GM19324 (cell line): ENCODE data around the gene MMD.
"Not testable (repeated sequence)": the region's sequence is repeated elsewhere in the genome, so short reads cannot be mapped to it uniquely, and the experiment has no call there.

Experiments
- ATAC-seq: cut with Tn5 transposase; IDR thresholded peaks from one replicate; pipeline ENCODE4 v1.9.1; 2021; ENCODE audit warnings: mild to moderate bottlenecking, moderate library complexity; ENCODE audit not compliant: unreplicated experiment, low FRiP score

Gene MMD

DNA sequence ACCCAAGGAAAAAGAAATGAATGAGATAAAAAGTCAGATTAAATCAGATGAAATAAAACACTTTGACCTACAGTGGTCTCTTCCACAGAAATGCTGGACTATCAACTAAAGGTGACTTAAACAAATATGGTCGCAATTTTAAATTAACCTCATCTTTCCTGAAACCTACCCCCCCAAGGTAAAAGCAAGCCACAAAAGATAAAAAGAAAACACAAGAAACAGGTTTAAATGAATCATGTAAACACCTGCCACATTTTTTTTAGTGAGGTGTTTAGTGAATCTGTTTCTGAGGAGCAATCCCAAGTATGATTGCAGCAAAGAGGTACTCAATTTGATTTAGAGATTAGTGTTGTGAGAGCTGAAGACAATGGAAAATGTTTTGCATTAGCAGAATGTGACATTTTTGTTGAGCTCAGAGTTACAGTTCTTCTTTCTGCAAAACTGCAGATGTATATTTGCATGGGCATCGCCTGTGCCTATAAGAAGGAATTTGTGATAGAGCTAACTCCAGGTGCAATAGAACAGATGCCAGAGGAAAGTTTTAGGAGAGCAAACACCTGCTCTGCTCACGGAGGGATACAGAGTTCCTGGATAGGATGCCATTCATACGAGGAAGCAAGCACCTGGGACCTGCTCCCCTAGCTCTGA is 3.4 kb upstream of the MMD start:
- no peak for ATAC-seq

DNA sequence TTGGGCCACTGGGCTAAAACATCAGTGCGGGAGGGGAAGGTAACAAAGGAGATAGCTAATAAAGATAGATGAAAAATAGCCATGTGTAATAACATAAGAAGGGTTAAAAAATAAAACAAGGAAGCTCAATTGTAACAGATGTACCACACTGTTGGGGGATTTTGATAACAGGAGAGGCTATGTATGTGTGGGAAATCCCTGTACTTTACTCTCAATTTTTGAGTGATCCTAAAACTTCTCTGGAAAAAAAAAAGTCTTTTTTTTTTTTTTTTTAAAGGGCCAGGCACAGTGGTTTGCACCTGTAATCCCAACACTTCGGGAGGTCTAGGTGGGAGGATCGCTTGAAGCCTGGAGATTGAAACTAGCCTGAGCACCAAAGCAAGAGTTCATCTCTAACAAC is 1.9 kb upstream of the MMD start:
- ATAC-seq: no peak

DNA sequence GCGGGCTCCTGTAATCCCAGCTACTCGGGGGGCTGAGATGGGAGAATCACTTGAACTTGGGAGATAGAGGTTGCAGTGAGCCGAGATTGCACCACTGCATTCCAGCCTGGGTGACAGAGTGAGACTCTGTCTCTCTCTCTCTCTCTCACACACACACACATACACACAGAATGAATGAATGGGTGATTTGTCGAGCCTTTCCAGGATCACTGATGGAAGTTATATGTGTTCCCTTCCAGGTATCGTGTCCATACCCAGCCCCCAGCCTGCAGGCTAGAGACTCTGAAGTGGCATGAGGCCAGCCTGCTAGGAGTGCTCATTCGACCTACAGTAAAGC is 1.2 kb upstream of the MMD start:
- ATAC-seq: not testable (repeated sequence)

GRCh38 chr17:55420776-55421178 is 858 bp downstream of the MMD start:
- no peak for ATAC-seq

GRCh38 chr17:55420067-55420775 is 1.4 kb downstream of the MMD start:
- ATAC-seq: no peak

DNA sequence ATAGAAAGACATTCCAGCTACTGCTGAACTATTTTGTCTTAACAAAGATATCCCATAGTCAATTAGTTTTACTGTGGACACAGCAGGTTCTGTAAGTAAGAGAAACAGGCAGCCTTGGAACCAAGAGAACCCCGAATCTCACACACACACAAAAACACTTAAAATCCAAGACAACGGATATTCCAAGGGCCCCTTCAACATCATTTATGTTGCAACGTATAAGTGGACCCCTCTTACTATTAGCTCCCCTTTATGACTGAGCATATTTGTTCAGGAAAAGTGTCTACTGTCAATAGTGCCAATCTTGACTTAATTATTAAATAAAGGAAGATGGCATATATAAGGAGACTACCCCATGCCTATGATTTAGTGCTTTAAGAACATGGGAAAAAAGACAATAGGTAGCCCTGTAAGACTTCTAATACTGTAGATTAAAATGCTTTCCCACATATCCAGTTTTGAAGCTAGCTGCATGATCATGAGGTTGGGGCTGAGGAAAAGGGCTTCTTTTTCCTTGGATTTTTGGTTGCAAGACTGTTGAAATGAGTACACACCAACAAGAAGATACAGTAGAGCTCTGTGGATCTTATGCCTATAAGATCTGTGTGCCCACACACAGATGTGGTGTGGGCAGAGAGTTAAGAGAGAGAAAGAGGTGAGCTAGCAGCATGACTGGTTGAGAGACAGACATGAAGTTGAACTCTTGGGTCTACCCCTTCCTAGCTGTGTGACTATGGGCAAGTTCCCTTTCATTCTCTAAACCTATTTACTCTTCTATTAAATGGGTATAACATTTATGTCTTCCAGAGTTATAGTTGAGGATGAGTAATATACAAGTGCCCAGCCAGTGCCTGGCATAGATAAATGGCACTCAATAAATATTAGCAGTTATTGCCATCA is 3.0 kb downstream of the MMD start:
- ATAC-seq: no peak

DNA sequence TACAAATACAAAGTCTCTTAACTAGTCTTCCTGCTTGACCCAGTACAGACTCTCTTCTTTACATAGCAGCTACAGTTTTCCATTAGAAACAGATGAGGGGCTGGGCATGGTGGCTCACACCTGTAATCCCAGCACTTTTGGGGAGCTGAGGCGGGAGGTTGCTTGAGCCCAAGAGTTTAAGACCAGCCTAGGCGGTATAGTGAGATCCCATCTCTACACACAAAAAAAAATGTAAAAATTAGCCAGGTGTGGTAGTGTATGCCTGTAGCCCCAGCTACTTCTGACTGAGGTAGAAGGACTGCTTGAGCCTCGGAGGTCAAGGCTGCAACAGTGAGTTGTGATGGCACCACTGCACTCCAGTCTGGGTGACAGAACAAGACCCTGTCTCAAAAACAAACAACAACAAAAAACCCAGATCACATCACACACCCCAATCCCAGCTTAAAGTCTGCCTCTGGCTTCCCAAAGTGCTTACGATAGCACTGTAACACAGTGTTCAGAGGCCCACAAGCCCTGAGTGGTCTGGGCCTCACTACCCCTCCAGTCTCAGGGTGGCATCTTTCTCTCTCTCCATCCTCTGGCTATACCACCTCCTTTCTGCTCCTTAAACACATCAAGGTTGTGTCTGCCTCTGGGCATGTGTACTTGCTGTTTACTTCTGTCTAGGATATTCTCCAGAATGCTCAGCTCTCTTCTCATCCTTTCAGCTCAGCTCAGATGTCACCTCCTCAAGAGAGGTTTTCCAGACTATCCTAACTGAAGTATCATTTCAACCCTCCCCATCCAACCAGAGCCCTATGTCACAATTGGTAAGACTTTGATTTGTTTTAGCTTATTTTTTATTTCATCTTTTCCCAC is 4.0 kb downstream of the MMD start:
- no peak for ATAC-seq

DNA sequence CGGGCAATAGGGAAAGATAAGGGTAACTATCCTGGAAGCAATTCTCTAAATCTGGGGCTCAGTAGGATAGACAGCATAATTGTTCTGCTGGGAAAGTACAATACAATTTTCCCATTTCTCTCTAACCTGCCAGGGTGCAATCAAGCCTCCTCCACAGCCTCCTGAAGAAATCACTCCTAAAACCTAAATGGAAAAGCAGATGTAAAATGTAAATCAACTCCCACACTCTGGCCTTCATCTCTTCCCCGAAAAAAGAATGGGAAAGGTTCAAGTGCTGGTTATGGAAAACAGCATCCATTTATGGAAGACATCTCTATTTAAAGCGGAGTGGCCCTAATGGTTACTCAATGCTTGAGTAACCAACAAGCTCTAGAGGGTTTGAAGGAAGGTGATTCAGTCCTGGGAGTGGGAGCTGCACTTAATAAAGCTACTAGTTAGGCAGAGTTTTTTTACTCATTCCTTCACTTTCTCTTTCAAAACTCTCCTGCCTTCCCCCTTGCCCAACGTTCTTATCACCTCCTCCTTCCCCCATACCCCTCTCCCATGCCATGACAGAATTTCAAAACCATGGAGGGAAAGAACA is 5.1 kb downstream of the MMD start:
- ATAC-seq: no peak

GRCh38 chr17:55416000-55416399 is 5.6 kb downstream of the MMD start:
- no peak for ATAC-seq

DNA sequence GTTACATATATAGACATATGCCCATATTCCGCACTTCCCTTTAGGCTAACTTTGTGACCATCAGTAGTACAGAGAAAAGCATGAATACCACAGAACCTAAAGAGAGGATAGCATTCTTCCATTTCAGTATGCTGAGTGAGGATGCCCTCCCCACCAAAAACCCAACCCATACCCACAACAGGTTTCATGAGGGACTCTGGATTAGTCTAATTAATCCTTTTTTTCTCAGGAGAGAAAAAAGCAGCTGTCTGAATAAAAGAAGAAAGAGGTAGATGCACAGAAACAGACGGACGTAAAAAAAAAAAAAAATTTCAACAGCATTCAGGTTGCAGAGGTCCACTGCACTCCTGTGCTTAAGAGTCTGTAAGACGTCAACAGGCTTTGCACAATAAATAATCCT is 6.7 kb downstream of the MMD start:
- ATAC-seq: no peak

DNA sequence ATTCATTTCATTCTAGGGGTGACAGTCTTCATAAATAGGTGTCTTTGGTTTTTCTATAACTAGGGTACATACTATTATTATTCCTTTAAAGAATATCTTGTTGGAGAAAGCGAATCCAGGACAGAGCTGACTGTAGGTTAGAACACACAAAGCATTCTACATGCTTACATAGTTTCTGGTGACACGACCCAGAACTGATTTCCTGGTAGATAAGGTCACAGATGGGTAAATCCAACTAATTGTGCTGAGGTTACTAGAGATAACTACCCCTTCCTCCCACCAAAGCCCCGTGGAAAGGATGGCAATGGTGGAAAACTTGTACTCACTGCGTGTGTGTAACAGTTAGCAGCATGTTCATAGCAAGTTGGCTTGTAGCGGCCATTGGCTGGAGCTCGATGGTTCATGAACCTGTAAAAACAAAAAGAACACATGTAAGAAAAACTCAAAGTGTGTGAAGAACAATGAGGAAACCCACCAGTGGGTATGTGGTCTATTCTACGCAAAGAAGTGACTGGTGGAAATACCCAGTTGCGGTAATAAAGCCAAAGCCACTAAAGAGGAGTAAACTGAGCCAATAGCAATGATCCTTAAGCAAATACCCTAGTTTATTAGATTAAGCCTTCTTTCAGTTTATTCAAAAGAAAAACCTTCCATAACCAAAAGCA is 7.7 kb downstream of the MMD start:
- no peak for ATAC-seq

- no peak for ATAC-seq
These were observed 10.2 kb downstream of the MMD start for GRCh38 chr17:55411463-55411855.

DNA sequence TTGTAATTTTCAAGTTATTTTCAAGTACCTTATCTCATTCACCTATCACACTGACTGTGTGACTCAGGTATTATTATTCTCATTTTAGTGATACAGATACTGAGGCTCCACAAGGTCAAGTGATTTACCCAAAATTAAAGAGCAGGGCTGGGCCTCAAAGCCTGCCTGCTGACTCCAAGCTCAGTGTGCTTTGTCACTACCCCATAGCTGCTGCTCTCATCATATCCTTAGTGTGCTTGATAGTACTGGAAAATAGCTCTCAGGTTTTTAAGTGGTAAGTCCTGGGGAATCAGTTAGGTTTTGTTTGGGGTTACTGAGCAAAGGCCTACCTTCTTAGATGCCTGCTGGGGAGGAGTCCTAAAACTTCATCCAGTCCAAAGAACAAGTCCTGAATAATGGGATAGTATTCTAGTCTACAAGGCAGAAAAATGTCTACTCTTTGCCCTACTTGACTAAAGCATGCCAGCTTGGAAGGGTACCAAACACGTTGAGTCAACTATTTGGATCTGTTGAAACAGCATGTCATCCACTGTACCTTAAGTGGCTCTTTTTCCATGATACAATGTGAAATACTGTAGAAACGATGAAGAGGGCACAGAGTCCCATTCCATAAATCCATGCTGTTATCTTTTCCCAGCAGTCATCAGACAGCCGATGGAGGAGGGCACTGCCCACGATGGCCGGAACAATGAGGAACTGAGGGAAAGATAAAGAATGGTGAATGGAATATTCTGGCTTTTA is 10.7 kb downstream of the MMD start:
- no peak for ATAC-seq

DNA sequence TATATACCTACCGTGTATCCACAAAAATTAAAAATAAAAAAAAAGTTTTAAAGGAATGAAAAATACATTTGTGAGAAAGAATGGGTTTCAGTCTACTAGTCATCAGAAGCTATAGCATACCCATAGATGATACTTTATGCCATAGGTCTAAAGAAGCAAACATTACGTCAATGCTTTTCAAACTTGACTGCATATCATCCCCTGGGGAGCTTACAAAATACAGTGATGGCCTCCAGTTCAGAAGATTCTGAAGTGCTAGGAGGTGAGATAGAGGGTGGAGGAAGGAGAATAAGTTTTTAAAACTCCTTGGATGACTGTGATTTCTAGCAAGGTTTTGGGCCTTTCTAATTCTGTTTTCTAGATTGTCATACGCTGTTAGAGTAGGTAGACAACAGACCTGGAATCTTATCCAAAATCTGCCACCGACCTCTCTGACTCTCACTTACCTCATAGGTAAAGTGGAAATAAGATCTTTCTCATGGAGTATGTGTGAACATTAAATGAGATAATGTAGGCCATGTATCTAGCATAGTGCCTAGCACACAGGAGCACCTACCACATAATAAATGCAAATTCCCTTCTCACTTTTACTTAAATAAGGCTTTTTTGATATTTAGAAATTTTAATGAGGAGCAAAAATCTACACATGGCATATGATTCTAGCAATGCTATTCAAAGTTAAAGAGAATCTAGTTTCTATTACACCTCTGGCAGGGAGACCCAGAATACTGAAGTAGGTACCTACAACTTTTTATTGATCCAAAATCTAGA is 12.4 kb downstream of the MMD start:
- ATAC-seq: no peak

GRCh38 chr17:55407641-55408566 is 13.7 kb downstream of the MMD start:
- no peak for ATAC-seq

DNA sequence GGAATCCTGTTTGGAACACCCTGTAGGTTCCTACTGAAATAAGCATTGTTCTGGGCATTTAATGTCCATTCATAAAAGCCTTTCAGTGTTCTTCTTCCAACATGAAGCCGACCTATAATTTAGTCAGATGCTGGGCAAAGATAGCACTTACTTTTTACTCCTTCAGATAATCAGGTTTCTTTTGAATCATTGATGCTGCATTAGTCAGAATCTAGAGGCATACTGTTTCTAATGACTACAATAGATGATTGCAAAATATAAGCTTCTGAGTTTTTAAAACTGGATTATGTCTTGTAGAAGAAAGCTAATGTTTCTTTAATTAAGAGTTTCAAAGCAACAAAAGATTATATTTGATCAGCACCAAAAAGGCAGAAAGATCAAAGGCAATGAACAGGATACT is 16.0 kb downstream of the MMD start:
- no peak for ATAC-seq

DNA sequence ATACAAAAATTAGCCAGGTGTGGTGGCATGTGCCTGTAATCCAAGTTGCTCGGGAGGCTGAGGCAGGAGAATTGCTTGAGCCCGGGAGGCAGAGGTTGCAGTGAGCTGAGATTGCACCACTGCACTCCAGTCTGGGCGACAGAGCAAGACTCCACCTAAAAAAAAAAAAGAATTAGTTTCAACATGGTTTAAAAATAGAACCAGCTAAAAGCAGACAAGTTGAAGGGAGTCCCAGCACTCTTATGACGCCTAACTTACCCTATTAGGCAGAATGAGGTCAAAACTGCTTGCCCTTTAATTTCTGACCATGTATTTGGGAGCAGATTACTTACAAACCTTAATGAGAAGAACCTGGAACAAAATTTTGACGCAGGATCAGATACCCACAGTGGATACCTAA is 17.4 kb downstream of the MMD start:
- not testable (repeated sequence) for ATAC-seq
